Measurements from ENCODE around the gene C6orf89.

The C6orf89 gene

DNA sequence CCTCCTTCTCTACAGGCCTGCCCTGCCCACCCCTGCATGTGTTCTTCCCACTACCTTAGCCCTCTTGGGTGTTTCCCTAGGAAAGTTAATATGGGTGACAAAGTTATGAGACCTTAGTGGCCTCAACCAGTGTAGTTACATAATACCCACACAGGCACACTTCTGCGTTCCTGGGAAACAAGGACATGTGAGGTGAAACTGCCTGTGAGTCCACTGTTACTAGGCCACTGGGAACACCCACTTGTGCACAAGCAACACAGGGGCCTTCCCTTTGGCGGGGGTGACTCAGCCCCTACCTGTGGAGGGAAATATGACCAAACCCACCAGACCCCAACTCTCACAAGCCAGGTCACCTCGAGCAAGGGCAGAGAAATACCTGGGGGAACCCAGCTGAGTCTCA lies 81.5 kb downstream of the C6orf89 start:
- DNase-seq (ENCODE audit: extremely low read depth in 1 of 2, low read depth in 1 of 2) = no peak

- DNase-seq (ENCODE audit: extremely low read depth in 1 of 2, low read depth in 1 of 2) = no peak
Measured at GRCh38 chr6:36967757-36968156, 82.0 kb downstream of the C6orf89 start.

DNA sequence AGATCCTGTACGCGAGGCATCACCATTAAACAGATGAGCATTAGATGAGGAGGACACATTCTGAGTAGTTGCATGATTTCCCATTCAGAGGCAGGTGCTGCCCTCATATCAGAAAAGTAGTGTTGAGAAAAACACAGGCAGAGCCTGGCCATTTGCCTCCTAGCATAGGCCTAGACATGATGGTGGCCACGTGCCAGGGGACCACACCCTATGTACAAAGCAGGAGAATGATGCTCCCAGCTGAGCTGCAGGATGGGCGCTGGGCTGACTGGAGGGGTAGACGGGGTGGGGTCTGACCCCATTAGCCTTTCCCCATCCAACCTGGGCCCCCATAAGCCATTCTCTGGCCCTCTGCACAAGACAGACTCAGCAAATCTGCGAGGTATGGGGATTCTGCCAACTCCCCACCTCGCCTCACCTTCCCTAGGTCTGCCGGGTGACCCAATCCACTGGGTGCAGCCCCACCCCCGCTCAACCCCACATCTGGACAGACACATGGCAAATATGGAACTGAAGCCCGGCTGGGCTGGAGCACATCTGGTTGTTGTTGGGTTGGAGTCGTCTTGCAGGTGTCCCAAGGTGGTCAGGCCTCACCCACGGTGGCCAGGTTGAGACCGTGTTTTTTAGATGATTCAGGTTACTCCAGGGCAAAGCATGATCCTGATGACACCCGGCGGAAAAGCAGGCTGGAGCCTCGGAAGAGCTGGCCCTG lies 82.7 kb downstream of the C6orf89 start:
- DNase-seq (ENCODE audit: extremely low read depth in 1 of 2, low read depth in 1 of 2) = no peak

DNA sequence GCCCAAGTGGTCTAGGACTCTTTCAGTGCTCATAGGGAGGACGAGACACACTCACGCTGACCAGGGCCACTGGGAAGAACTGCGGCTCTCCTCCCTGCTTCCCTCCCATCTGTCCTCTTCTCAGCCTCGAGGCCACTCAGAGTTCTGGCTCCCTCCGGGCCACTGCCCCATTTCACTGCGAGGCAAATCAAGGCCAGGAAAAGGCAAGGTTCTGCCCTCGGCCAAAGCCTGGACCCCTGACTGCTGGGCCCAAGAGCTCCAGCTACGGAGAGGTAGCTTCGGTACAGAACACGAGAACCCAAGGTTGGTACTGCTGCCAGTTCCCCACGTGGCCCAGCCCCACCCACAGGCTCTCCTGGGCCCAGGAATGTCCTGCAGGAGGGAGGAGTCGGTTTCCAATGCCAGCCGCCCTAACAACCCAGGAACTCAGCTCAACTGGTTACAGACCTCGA lies 83.5 kb downstream of the C6orf89 start:
- DNase-seq (ENCODE audit: extremely low read depth in 1 of 2, low read depth in 1 of 2) = no peak

DNA sequence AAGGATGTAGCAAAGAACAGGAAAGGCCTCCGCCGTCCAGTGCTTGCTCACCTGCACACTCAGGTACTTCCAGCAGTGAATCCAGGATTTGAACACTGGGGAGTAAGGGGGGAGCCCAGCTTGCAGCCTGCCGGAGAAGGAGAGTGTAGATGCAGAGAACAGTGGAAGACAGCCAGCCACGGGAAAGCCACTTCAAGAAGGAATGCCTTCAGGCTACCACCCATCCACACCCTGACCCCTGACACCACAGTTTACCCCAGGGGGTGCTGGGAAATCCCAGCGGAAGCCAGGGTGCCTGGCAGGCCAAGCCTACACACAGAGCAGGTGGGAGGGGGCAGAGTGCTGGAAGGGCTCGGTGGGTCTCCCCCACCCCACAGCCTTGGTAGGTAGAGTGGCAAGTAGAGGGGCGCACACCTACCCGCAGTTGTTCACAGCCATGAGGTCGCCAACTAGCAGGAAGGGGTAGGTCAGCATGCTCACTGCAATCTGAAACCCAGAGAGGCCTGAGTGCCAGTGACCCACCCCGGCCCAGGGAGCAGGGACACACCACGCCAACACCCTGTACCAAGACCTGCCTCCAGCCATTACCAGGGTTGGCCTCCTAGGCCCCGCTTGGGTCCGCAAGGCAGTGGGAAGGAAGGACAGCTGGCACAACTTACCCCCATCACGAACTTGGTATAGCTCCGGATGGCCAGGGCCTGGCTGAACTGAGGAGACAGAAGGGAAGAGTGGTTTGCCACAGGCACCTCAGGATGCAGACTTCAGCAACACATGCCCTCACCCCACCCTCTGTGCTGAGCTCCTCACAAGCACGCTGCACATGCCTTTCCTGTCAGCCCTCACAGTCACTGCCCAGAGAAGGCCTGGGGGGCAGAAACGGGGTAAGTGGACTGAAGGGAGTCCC lies 84.5 kb downstream of the C6orf89 start:
- no peak for DNase-seq (ENCODE audit: extremely low read depth in 1 of 2, low read depth in 1 of 2)

DNA sequence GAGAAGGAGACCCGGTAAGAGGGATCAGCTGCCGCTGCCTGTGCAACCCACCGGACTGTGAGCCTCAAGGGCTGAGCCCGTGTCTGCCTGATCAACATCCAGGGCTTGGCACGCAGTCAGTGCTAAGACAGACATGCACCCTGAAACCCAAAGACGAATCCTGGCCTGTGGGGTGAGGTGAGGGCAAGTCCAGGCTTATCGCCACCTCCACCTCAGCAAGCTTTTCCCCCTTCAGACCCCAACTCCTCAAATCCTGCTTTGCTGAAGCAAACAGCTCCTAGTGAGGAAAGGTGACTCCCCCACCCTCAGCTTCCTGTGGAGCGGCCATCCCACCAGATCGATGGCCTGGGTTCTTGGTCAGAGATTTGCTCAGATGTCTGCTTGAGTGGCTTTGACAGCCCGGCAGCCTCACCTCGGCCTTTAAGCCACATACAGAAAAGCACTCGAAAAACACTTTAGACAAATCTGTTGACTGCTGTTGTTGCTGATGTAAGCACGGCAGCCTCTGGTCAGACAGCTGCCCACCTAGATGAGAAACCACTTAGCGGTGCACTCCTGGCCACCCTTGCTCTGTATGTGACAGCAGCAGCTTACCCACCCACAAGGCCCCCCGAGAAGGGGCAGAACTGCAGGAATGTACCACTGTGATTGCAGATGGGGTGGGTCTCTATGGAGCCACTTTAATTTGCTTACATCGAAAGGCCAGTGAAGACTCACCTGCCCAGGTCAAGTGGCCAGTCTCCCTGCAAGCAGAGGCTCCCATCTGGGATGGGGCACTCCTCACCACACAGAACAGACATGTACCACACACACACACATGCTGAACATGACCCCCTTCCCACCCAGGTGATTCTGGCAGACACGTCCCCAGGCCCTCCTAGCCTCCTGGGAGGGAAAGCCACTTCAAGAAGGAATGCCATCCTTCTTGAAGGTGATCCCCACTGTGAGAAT lies 85.4 kb downstream of the C6orf89 start:
- DNase-seq (ENCODE audit: extremely low read depth in 1 of 2, low read depth in 1 of 2) = no peak

GRCh38 chr6:36971921-36972673 lies 86.3 kb downstream of the C6orf89 start:
- no peak for DNase-seq (ENCODE audit: extremely low read depth in 1 of 2, low read depth in 1 of 2)

DNA sequence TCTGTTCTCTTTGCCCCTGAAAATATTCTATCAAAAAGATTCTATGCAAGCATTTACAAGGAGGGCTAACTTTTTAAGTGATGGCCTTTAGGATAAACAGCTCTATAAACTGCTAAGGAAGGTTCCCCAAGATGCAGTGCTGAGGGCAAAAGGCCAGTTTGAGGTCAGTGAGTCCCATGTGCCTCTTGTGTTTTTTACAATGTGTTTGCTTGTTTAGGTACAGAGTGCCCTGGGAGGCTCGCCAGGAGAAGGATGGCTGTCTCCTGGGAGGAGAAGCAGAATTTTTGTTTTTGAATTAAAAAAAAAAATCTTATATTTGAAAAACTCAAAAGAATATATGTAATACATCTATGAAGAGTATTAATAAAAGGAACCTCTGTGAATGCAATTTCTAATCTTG lies 87.4 kb downstream of the C6orf89 start:
- DNase-seq (ENCODE audit: extremely low read depth in 1 of 2, low read depth in 1 of 2) = no peak

DNA sequence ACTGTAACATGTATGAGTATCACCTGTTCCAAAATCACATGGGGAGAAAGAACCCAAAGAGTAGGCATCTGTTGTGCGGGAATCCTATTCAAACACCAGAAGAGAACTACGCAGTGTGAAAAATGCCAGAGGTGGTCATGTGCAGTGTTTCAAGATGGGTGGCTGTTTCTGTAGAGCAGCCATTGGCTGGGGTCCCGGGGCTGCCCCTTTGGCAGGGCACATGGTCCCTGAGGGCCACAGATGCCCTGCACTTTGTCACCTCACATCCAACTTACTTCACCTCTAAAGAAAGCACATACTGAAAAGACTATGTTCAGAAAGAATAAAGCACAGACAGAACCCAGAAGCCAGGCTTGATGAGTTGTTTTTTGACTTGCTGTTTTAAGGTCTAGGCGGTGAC lies 87.9 kb downstream of the C6orf89 start:
- DNase-seq (ENCODE audit: extremely low read depth in 1 of 2, low read depth in 1 of 2) = no peak

- DNase-seq (ENCODE audit: extremely low read depth in 1 of 2, low read depth in 1 of 2) = no peak
Measured at GRCh38 chr6:36975231-36976006, 89.7 kb downstream of the C6orf89 start.

DNA sequence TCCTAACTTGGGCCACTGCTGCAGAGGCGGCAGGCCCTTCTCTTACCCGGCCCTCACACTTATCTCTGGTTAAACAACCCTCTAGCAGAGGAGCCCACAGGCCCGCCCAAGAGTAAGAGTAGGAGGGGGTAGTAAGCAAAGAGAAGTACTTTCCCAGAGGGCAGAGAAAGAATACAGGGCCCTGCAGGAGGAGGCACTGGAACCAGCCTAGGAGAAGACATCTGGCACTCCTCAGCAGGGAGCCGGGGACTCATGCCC lies 90.2 kb downstream of the C6orf89 start:
- DNase-seq (ENCODE audit: extremely low read depth in 1 of 2, low read depth in 1 of 2) = no peak

GRCh38 chr6:36976509-36976908 lies 90.8 kb downstream of the C6orf89 start:
- DNase-seq (ENCODE audit: extremely low read depth in 1 of 2, low read depth in 1 of 2) = no peak

DNA sequence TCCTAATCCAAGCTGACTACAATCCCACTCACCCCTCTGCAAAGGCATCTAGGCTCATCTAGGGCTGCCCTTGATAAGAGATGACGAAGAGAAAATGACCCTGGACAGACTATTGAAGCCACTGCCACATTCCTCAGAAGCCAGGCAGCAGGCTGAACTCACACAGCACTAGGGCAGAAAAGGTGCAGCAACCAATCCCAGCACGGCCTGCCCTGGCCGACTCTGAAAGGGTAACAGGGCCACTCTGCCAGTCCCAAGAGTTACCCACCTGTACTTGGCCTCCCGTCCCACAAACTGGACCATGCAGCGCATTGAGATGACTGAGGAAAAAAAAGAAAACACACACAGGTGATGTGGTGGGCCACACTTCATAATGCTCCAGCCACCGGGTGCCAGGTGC lies 91.2 kb downstream of the C6orf89 start:
- DNase-seq (ENCODE audit: extremely low read depth in 1 of 2, low read depth in 1 of 2) = no peak

DNA sequence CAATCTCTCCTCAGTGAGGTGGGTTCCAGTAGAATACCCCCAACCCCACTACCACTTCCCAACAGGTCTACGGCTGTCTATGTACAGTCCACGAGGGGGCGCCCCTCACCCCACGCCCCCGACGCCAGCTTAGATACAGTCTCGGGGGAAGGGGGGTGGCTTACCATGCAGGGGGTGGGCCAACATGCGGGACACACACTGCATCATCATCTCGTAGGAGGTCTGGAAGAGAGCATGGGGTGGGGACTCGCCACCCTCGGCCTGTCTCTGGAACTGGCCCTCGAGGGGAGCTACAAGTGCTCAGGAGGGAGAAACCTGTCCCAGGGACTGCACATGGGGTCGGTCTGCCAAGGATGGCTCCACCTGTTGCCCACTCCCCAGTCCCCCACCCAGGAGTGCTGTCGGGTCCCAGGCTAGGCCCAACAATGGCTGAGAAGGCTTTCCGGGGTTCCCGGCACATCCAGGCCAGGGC lies 91.8 kb downstream of the C6orf89 start:
- no peak for DNase-seq (ENCODE audit: extremely low read depth in 1 of 2, low read depth in 1 of 2)

Measured in stimulated activated CD8-positive, alpha-beta memory T cell treated with anti-CD3 and anti-CD28 coated beads, Interleukin-7, amount 100 ng/mL, for 48 hours (primary cell).